Measurements from ENCODE around the gene SETBP1.

The SETBP1 gene

GRCh38 chr18:44659771-44660170 is 20.9 kb upstream of the SETBP1 start:
- no peak for TF ChIP-seq CTCF (IDR thresholded peaks at IDR 0.05; ENCODE audit: low read depth, low read length, missing control alignments)
- no peak overlapping the region for H3K4me3 ChIP-seq (ENCODE audit: low read depth, low read length)
- no peak for DNase-seq (ENCODE audit: low read depth)

GRCh38 chr18:44668270-44668975 is 12.3 kb upstream of the SETBP1 start:
- TF ChIP-seq CTCF (IDR thresholded peaks at IDR 0.05; ENCODE audit: low read depth, low read length, missing control alignments), result no peak
- no peak overlapping the region for H3K4me3 ChIP-seq (ENCODE audit: low read depth, low read length)
- DNase-seq (ENCODE audit: low read depth), result no peak

- DNase-seq (ENCODE audit: low read depth), result no peak
- TF ChIP-seq CTCF (IDR thresholded peaks at IDR 0.05; ENCODE audit: low read depth, low read length, missing control alignments), result no peak
Observed at GRCh38 chr18:44671914-44672313, 8.8 kb upstream of the SETBP1 start.

GRCh38 chr18:44672506-44672905 is 8.2 kb upstream of the SETBP1 start:
- DNase-seq (ENCODE audit: low read depth), result no peak
- no peak overlapping the region for H3K4me3 ChIP-seq (ENCODE audit: low read depth, low read length)
- TF ChIP-seq CTCF (IDR thresholded peaks at IDR 0.05; ENCODE audit: low read depth, low read length, missing control alignments), result no peak

More at GRCh38 chr18:44671914-44672313, 8.8 kb upstream of the SETBP1 start:
- H3K4me3 ChIP-seq (ENCODE audit: low read depth, low read length), result no peak overlapping the region

- no peak for TF ChIP-seq CTCF (IDR thresholded peaks at IDR 0.05; ENCODE audit: low read depth, low read length, missing control alignments)
- H3K4me3 ChIP-seq (ENCODE audit: low read depth, low read length), result no peak overlapping the region
- no peak for DNase-seq (ENCODE audit: low read depth)
Observed at GRCh38 chr18:44673256-44673880, 7.3 kb upstream of the SETBP1 start.

GRCh38 chr18:44677933-44678332 is 2.8 kb upstream of the SETBP1 start:
- H3K4me3 ChIP-seq (ENCODE audit: low read depth, low read length), result no peak overlapping the region
- DNase-seq (ENCODE audit: low read depth), result no peak
- no peak for TF ChIP-seq CTCF (IDR thresholded peaks at IDR 0.05; ENCODE audit: low read depth, low read length, missing control alignments)

GRCh38 chr18:44678725-44679055 is 2.0 kb upstream of the SETBP1 start:
- no peak for TF ChIP-seq CTCF (IDR thresholded peaks at IDR 0.05; ENCODE audit: low read depth, low read length, missing control alignments)
- no peak for DNase-seq (ENCODE audit: low read depth)
- peak overlapping the region; percentile 31 for H3K4me3 ChIP-seq (ENCODE audit: low read depth, low read length)

All from GM12864 (cell line).